ENCODE results near the gene AVEN. TPM values are rescaled to one million over a fixed set of nuclear protein-coding genes. Genes with fewer than 3 reads are reported as not detected.
"Not testable (repeated sequence)": the region's sequence is repeated elsewhere in the genome, so short reads cannot be mapped to it uniquely, and the experiment has no call there.

Gene AVEN
- total RNA-seq, 1 donor from 2014 or later = 16.2 TPM

GRCh38 chr15:34018021-34018645 lies 20.9 kb downstream of the AVEN start:
- no peaks in the 10 kb centered on the region for H3K4me1 ChIP-seq (ENCODE audit: control insufficient read depth in 3 of 3, insufficient read depth in 3 of 3, low read length in 3 of 3)
- H3K27me3 ChIP-seq (ENCODE audit: control insufficient read depth in 3 of 3, insufficient read depth in 3 of 3, low read length in 3 of 3) = no peaks in the 10 kb centered on the region
- no peaks in the 10 kb centered on the region for H3K36me3 ChIP-seq (ENCODE audit: control insufficient read depth in 3 of 3, insufficient read depth in 3 of 3, low read length in 3 of 3)
- no peak overlapping the region for H3K27ac ChIP-seq (ENCODE audit: low read depth, low read length)
- no peak overlapping the region for H3K9ac ChIP-seq (ENCODE audit: low read depth in 1 of 3, low read length in 3 of 3)
- no peak overlapping the region for H3K4me3 ChIP-seq (ENCODE audit: low read length in 3 of 3)
- no peaks in the 10 kb centered on the region for H3K9me3 ChIP-seq (ENCODE audit: control insufficient read depth in 3 of 3, low read length in 3 of 3)

DNA sequence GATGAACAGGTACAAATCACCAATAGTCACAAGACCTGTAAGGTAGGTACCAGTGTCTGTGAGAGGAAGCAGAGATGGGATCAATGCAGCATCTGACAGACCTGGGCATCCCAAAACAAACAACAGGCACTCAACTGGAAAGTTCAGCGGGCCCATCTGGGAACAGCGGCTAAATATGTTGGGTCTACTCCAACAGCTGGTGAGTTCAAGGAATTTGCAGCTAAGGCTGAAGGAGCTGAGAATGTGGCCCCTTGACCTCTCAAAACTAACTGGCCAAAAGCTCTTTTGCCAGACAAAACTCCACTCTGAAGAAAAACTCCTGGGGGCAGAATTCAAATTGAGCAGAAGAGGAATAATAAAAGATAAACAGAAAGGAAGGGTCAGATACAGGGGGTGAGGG lies 24.4 kb downstream of the AVEN start:
- H3K27ac ChIP-seq (ENCODE audit: low read depth, low read length) = no peak overlapping the region
- no peak overlapping the region for H3K4me3 ChIP-seq (ENCODE audit: low read length in 3 of 3)
- no peaks in the 10 kb centered on the region for H3K9me3 ChIP-seq (ENCODE audit: control insufficient read depth in 3 of 3, low read length in 3 of 3)
- no peaks in the 10 kb centered on the region for H3K36me3 ChIP-seq (ENCODE audit: control insufficient read depth in 3 of 3, insufficient read depth in 3 of 3, low read length in 3 of 3)
- H3K4me1 ChIP-seq (ENCODE audit: control insufficient read depth in 3 of 3, insufficient read depth in 3 of 3, low read length in 3 of 3) = peaks cover 0 to 2% (median 0%) of the 10 kb centered on the region in 3 donors
- H3K27me3 ChIP-seq (ENCODE audit: control insufficient read depth in 3 of 3, insufficient read depth in 3 of 3, low read length in 3 of 3) = no peaks in the 10 kb centered on the region
- no peak overlapping the region for H3K9ac ChIP-seq (ENCODE audit: low read depth in 1 of 3, low read length in 3 of 3)

DNA sequence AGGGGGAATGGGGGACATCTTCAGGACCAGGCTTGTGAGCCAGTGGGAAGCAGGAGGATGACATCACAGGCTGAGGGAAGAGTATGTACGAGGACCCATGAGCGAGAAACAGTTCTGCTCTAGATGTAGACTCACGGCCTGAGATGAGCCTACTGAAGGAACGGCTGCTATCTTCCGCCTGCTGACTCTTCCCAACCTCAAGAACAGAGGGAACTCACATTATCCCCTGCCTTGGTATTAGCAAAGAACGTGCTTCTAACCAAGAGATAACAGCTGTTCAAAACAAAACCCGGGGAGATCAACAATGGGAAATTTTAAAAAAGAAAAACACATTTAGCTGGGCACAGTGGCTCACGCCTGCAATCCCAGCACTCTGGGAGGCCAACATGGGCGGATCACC lies 25.3 kb downstream of the AVEN start:
- Histone ChIP-seq H3K27ac (ENCODE audit: low read depth, low read length) (no peak overlapping the region), H3K4me1 (ENCODE audit: control insufficient read depth in 3 of 3, insufficient read depth in 3 of 3, low read length in 3 of 3) (peaks cover 0 to 2% (median 0%) of the 10 kb centered on the region in 3 donors), H3K9me3 (ENCODE audit: control insufficient read depth in 3 of 3, low read length in 3 of 3) (no peaks in the 10 kb centered on the region), H3K27me3 (ENCODE audit: control insufficient read depth in 3 of 3, insufficient read depth in 3 of 3, low read length in 3 of 3) (no peaks in the 10 kb centered on the region), H3K9ac (ENCODE audit: low read depth in 1 of 3, low read length in 3 of 3) (no peak overlapping the region), H3K4me3 (ENCODE audit: low read length in 3 of 3) (no peak overlapping the region), H3K36me3 (ENCODE audit: control insufficient read depth in 3 of 3, insufficient read depth in 3 of 3, low read length in 3 of 3) (no peaks in the 10 kb centered on the region)

- Histone ChIP-seq H3K4me1 (ENCODE audit: control insufficient read depth in 3 of 3, insufficient read depth in 3 of 3, low read length in 3 of 3) (peaks cover 0 to 2% (median 0%) of the 10 kb centered on the region in 3 donors), H3K9me3 (ENCODE audit: control insufficient read depth in 3 of 3, low read length in 3 of 3) (no peaks in the 10 kb centered on the region), H3K36me3 (ENCODE audit: control insufficient read depth in 3 of 3, insufficient read depth in 3 of 3, low read length in 3 of 3) (no peaks in the 10 kb centered on the region), H3K27ac (ENCODE audit: low read depth, low read length) (no peak overlapping the region), H3K27me3 (ENCODE audit: control insufficient read depth in 3 of 3, insufficient read depth in 3 of 3, low read length in 3 of 3) (no peaks in the 10 kb centered on the region), H3K9ac (ENCODE audit: low read depth in 1 of 3, low read length in 3 of 3) (no peak overlapping the region), H3K4me3 (ENCODE audit: low read length in 3 of 3) (no peak overlapping the region)
Measured at GRCh38 chr15:34012461-34013028, 26.5 kb downstream of the AVEN start.

DNA sequence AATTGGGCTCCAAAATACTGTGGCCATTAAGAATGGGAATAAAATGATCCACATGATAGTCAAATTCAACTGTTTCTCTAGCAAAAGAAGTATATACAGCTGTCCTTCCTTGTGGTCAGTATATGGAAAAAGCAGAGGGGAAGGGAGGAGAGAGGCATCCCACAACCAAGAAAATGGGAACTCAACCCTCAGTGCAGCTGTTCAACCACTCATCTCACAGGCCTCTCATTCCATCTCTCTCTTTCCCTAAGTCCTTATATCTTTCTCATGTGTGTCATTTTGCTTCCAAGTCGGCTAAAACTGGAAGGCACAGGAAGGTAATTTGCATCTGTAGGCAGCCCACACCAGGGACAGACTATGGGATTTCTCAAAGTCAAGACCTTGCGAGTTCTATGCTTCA lies 27.5 kb downstream of the AVEN start:
- H3K4me1 ChIP-seq (ENCODE audit: control insufficient read depth in 3 of 3, insufficient read depth in 3 of 3, low read length in 3 of 3) = peaks cover 0 to 2% (median 0%) of the 10 kb centered on the region in 3 donors
- no peak overlapping the region for H3K9ac ChIP-seq (ENCODE audit: low read depth in 1 of 3, low read length in 3 of 3)
- no peaks in the 10 kb centered on the region for H3K9me3 ChIP-seq (ENCODE audit: control insufficient read depth in 3 of 3, low read length in 3 of 3)
- no peak overlapping the region for H3K27ac ChIP-seq (ENCODE audit: low read depth, low read length)
- H3K27me3 ChIP-seq (ENCODE audit: control insufficient read depth in 3 of 3, insufficient read depth in 3 of 3, low read length in 3 of 3) = no peaks in the 10 kb centered on the region
- no peak overlapping the region for H3K4me3 ChIP-seq (ENCODE audit: low read length in 3 of 3)
- no peaks in the 10 kb centered on the region for H3K36me3 ChIP-seq (ENCODE audit: control insufficient read depth in 3 of 3, insufficient read depth in 3 of 3, low read length in 3 of 3)

GRCh38 chr15:34010921-34011320 lies 28.1 kb downstream of the AVEN start:
- Histone ChIP-seq H3K4me1 (ENCODE audit: control insufficient read depth in 3 of 3, insufficient read depth in 3 of 3, low read length in 3 of 3) (peaks cover 0 to 2% (median 0%) of the 10 kb centered on the region in 3 donors), H3K4me3 (ENCODE audit: low read length in 3 of 3) (no peak overlapping the region), H3K27me3 (ENCODE audit: control insufficient read depth in 3 of 3, insufficient read depth in 3 of 3, low read length in 3 of 3) (no peaks in the 10 kb centered on the region), H3K27ac (ENCODE audit: low read depth, low read length) (no peak overlapping the region), H3K36me3 (ENCODE audit: control insufficient read depth in 3 of 3, insufficient read depth in 3 of 3, low read length in 3 of 3) (no peaks in the 10 kb centered on the region), H3K9ac (ENCODE audit: low read depth in 1 of 3, low read length in 3 of 3) (no peak overlapping the region), H3K9me3 (ENCODE audit: control insufficient read depth in 3 of 3, low read length in 3 of 3) (no peaks in the 10 kb centered on the region)

- Histone ChIP-seq H3K9me3 (ENCODE audit: control insufficient read depth in 3 of 3, low read length in 3 of 3) (no peaks in the 10 kb centered on the region), H3K4me3 (ENCODE audit: low read length in 3 of 3) (no peak overlapping the region), H3K9ac (ENCODE audit: low read depth in 1 of 3, low read length in 3 of 3) (no peak overlapping the region), H3K4me1 (ENCODE audit: control insufficient read depth in 3 of 3, insufficient read depth in 3 of 3, low read length in 3 of 3) (peaks cover 0 to 2% (median 0%) of the 10 kb centered on the region in 3 donors), H3K36me3 (ENCODE audit: control insufficient read depth in 3 of 3, insufficient read depth in 3 of 3, low read length in 3 of 3) (no peaks in the 10 kb centered on the region), H3K27ac (ENCODE audit: low read depth, low read length) (no peak overlapping the region), H3K27me3 (ENCODE audit: control insufficient read depth in 3 of 3, insufficient read depth in 3 of 3, low read length in 3 of 3) (no peaks in the 10 kb centered on the region)
Measured at GRCh38 chr15:34009656-34010055, 29.3 kb downstream of the AVEN start.

- no peaks in the 10 kb centered on the region for H3K27me3 ChIP-seq (ENCODE audit: control insufficient read depth in 3 of 3, insufficient read depth in 3 of 3, low read length in 3 of 3)
- H3K9me3 ChIP-seq (ENCODE audit: control insufficient read depth in 3 of 3, low read length in 3 of 3) = no peaks in the 10 kb centered on the region
- no peak overlapping the region for H3K27ac ChIP-seq (ENCODE audit: low read depth, low read length)
- H3K4me1 ChIP-seq (ENCODE audit: control insufficient read depth in 3 of 3, insufficient read depth in 3 of 3, low read length in 3 of 3) = no peaks in the 10 kb centered on the region
- no peak overlapping the region for H3K9ac ChIP-seq (ENCODE audit: low read depth in 1 of 3, low read length in 3 of 3)
- H3K4me3 ChIP-seq (ENCODE audit: low read length in 3 of 3) = no peak overlapping the region
- no peaks in the 10 kb centered on the region for H3K36me3 ChIP-seq (ENCODE audit: control insufficient read depth in 3 of 3, insufficient read depth in 3 of 3, low read length in 3 of 3)
Measured at GRCh38 chr15:34006381-34006780, 32.6 kb downstream of the AVEN start.

DNA sequence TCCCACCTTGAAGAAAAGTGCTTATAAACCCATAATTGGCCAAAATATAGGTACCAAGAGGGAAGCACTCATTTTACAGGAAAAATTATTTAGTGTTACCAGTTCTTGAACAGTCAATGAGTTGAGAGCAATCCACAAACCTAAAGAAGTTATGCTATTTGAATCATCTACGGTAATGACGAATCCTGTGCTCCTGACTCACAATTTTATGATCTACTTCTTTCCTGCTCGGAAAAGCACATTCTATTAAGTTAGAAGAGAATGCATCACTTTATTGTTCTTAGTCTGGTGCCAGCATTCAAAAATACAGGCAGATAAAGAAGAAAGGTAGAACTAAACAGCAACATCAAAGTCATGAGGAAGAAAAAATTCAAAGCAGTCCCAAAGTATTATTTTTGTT lies 37.5 kb downstream of the AVEN start:
- Histone ChIP-seq H3K9me3 (ENCODE audit: control insufficient read depth in 3 of 3, low read length in 3 of 3) (no peaks in the 10 kb centered on the region), H3K36me3 (ENCODE audit: control insufficient read depth in 3 of 3, insufficient read depth in 3 of 3, low read length in 3 of 3) (no peaks in the 10 kb centered on the region), H3K27ac (ENCODE audit: low read depth, low read length) (no peak overlapping the region), H3K4me1 (ENCODE audit: control insufficient read depth in 3 of 3, insufficient read depth in 3 of 3, low read length in 3 of 3) (no peaks in the 10 kb centered on the region), H3K27me3 (ENCODE audit: control insufficient read depth in 3 of 3, insufficient read depth in 3 of 3, low read length in 3 of 3) (no peaks in the 10 kb centered on the region), H3K9ac (ENCODE audit: low read depth in 1 of 3, low read length in 3 of 3) (no peak overlapping the region), H3K4me3 (ENCODE audit: low read length in 3 of 3) (no peak overlapping the region)

- not testable (repeated sequence) for H3K36me3 ChIP-seq (ENCODE audit: control insufficient read depth in 3 of 3, insufficient read depth in 3 of 3, low read length in 3 of 3); H3K9me3 ChIP-seq (ENCODE audit: control insufficient read depth in 3 of 3, low read length in 3 of 3); H3K27ac ChIP-seq (ENCODE audit: low read depth, low read length); H3K27me3 ChIP-seq (ENCODE audit: control insufficient read depth in 3 of 3, insufficient read depth in 3 of 3, low read length in 3 of 3); H3K9ac ChIP-seq (ENCODE audit: low read depth in 1 of 3, low read length in 3 of 3); H3K4me1 ChIP-seq (ENCODE audit: control insufficient read depth in 3 of 3, insufficient read depth in 3 of 3, low read length in 3 of 3); H3K4me3 ChIP-seq (ENCODE audit: low read length in 3 of 3)
Measured at GRCh38 chr15:33995666-33996065, 43.3 kb downstream of the AVEN start.
